HUDEP-2 (cell line): ENCODE results near the gene ZNF593.

Experiments used
- DNase-seq, 76 experiments: peaks; one replicate each; lab custom pipeline; 2025; ENCODE audit not compliant: unreplicated experiment in 76 of 76; lab: John Stamatoyannopoulos, UW

Gene ZNF593

DNA sequence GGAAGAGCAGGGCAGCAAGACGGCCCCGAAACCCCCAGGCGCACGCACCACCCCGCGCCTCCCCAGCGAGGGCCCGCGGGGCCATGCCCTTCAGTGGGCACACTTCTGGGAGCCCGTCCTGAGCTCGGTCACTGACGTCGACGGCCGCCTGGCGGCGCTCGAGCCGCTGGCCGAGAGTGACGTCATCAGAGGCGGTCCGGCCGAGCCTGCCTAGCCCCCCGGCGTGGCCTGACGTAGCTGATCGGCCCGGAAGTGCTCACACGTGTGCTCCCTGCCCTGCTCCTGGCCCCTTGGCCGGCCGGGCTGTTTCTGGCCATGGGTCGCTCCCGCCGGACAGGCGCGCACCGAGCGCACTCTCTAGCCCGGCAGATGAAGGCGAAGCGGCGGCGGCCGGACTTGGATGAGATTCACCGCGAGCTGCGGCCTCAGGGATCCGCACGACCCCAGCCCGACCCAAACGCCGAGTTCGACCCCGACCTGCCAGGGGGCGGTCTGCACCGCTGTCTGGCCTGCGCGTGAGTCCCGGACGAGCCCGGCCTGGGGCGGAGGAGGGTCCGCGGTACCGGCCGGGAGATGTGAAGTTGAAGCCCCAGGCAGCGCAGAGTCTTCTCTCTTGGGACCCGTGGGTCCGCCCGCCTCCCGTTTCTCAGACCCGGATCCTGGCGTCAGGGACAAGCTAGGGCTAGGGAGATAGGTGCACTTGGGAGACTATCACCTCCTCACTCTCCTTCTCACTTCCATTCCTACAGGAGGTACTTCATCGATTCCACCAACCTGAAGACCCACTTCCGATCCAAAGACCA, at the start of gene ZNF593:
TSS of gene ZNF593 (plus strand) at position 240 of the 803 bp plus-strand sequence. CDS start at position 316, 76 bp downstream.
- peak in 74 of 76 experiments; percentile 7 to 93 (median 84) for DNase-seq

DNA sequence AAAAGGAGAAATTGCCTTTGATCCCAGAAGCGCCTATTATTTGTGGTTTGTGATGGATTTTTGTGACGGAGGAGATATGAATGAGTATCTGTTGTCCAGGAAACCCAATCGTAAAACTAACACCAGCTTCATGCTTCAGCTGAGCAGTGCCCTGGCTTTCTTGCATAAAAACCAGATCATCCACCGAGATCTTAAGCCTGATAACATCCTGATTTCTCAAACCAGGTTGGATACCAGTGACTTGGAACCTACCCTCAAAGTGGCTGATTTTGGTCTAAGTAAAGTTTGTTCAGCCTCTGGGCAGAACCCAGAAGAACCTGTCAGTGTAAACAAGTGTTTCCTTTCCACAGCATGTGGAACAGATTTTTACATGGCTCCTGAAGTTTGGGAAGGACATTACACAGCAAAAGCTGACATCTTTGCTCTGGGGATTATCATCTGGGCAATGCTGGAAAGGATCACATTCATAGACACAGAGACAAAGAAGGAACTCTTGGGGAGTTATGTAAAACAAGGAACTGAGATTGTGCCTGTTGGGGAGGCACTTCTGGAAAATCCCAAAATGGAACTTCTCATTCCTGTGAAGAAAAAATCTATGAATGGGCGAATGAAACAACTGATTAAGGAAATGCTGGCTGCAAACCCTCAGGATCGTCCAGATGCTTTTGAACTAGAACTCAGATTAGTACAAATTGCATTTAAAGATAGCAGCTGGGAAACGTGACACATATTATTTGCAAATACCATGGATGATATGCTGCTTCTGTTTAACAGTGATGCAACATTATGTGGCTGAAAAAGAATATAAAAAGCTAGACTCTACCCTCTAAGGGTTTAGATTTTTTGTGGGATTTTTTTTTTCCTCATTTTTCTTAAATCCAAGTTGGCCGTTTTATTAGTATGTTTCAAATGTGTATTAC, 47.6 kb upstream of the ZNF593 start:
- DNase-seq, result peak in 10 of 76 experiments; percentile 11 to 41 (median 28)

DNA sequence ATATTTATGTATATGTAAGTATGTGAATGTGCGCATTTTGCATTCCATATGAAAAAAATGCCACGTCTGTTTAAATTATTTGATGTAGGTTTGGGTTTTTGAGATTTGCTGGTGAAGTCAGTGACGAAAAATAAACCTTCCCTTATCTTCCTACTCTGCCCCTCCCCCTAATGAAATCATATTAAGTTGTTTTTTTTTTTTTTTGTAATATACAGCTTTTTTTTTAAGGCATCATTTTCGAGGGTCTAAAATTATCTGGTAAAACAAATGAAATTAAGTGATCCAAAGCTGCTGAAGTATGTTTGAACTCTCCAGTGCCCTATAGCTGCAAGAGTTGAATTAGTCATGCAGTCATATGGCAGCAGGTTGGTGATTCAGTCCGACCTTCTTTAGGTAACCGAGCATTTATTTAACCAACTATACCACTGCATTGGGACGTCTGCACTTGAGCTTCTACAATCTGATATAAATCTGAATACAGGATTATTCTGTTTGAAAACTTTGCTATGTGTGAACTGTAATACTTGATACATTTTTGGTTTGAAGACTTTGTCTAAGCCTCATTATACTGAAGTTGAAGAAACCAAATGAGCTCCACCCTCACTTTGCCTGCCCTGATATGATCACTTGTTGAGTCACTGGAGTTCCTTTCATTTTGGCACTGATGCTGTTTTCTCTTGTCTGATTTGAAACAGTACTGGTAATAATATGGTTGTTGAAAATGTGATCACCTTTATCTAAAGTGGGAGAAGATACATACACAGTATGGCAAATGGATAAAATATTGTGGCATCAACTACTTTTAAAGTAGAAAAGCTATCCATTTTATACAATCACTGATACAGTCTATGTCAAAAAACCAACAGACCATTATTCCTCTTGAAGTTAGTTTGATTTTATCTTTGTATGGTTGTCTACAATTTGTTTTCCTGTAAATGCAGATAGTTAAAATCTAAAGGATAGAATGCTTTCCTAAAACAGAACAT, 46.4 kb upstream of the ZNF593 start:
- peak in 49 of 76 experiments; percentile 8 to 89 (median 67) for DNase-seq

DNA sequence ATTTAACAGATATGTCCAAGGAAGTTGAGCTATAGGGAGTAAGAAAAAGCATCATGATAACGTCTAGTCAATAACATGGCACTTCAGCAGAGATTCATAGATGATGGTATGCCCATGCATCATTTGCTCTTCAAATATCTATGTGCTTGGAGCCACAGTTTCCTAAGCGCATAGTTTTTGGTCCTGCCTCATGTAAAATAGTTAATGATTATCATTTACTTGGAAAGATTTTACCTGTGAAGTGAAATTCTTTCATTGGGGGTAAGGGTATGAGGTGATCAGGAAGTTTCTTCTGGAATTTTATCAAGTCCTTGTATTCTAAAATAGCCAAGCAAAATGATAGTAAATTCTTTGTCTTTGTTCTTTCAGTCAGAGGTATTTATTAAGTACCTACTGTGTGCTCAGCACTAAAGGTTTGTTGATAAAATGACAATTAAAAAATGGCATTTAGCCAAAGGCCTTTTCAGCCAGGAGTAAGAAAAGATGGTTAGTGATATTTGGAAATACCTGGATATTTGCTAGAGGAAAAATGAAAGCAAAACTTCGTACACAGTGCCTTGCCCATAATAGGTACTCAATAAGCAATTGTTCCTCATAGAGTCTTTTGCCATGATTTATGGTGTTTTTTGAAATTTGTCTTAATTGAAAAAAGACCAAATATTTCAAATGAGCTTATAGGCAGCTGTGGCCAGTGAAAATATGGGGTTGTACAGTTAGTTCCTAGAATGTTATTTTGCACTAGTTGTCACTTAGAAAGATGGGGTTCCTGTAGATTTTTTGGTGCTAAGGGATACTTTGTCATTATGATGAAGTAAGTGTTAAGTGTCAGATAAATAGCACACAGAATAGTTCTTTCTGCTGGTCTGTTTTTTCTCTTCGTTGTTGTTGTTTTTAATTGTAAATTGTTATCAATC, 45.0 kb upstream of the ZNF593 start:
- DNase-seq, result peak in 1 of 76 experiments; percentile 6

DNA sequence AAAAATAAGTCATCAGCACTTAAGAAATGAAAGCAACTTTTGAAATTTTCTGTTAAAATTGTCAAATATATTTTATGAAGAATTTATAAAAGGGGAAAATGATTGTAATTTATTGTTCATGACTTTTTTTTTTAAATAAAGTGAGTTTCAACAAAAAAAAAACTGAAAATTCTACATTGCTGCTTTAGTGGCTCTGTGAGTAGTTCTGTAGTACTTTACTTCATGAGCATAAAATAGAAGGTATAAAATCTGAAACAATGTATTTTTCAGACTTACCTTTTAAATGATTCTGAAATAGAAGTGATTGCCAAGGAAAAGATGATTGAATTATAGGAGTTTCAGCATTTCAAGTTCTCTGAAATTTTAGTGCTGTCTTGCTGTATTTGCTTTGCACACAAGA, 44.3 kb upstream of the ZNF593 start:
- peak in 1 of 76 experiments; percentile 21 for DNase-seq

DNA sequence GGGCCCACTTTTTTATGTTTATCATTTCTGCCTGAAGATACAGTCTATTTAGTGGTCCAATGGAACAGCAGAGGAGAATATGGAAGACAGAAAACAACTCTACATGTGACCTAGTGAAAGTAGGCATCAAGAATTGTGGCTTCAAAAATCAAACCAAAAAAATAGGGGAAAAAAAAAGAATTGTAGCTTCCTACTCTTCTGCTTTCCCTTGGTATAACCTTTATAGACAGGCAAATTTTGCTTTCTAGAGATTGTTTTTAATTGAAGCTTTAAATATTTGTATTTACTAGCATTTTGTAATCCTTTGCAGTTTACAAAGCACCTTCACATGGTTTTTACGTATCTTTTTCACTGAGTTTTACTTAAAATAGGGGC, 43.8 kb upstream of the ZNF593 start:
- DNase-seq, result peak in 1 of 76 experiments; percentile 40

DNA sequence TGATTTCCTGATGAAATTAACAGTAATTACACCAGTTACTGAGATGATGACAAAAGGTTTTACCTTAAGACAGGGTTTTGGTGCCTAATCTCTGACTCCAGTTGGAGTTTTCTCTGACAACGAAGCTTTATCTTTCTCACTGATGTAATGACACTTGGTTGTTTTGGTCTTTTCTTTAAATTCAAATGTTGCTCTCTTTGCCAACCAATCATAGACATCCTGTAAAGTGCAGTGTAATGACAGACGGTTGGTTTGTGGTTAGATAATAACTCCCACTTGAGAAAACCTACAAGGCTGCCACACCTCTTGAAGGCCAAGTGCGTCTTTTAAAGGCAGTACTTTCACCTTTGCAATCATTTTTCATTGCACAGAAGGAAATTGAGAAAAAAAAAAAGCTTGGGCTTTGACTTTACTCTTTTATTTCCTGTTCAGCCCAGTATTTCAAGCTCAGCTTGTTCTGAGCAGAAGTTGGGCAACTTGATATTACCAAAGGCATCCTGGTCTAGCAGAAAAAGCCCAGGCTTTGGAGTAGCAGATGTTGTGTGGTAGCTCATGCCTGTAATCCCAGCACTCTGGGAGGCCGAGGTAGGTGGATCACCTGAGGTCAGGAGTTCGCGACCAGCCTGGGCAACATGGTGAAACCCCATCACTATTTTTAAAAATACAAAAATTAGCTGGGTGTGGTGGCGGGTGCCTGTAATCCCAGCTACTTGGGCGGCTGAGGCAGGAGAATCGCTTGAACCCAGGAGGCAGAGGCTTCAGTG, 43.2 kb upstream of the ZNF593 start:
- DNase-seq, result peak in 70 of 76 experiments; percentile 8 to 99 (median 76)

DNA sequence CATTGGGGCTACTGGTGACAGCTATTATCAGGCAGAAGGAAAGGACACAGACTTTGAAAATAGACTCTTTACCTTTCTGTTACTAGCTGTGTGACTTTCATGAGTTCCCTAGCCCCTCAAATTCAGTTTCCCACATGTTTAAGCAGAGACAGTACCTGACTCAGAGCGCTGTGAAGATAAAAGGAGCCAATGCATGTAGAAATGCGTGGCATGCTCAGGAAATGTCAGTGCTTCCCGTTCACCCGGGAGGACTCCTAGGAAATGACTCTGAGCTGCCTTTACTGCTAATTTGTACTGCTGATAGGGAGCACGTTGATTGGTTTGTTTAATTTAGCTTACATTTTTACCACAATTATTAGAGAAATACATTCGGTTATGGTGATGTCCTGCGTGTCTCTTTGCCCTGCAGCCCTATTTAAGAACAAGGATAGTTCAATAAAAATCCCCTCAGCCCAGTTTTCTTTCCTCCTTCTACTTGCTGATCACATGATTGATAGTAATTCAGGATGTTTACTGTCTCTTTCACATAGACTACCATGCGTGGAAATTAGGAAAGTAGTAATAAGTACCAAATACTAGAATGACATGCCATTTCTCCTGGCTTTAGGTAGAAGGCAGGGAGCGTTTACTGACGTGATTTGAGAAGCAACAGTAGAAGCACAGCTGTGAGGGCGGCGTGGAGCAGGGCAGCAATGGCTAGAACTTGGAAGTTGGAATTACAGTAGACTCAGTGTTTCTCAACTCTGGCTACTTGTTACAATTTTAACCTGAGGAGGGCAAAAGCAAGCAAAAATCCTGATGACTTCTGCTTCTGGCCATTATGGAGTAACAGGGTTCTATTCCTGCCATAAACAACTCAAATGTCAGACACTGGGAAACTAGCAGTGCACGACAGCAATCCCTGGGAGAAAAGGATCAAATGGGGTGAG, 42.2 kb upstream of the ZNF593 start:
- peak in 22 of 76 experiments; percentile 12 to 55 (median 34) for DNase-seq

DNA sequence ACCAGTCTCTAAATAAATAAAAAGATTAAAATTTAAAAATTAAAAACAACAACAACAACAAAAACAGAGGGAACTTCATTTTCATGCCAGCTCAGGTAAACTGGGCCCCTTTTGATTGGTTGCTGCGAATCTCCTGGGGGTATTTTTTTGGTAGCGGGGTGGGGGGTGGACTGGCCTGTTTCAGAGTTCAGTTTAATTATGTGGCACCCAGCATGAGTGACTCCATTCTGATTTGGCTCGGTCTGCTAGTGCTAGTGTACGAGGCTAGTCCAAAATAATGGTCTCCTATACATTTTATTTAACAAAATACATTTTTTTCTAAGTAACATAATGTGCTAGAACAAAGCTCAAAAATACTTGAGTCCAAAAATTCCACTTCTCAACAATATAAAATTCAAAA, 39.9 kb upstream of the ZNF593 start:
- DNase-seq, result no peak

DNA sequence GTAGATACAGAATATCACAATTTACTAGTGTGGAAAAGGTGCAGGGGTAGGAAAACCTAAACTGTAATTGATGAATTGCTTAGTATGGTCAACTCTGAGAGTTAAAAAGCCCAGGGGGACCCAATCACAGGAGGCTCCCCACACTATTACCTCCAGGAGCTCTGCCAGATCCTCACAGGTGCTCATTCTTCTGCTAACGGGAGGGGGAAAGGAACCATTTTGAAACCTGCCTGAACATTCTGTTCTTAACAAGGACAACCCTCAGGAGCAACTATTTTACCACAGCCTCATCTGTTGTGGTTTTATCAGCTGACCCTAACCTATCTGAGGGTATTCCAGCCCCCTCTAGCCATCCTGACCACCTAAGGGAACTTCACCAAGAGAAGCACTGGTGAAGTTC, 39.0 kb upstream of the ZNF593 start:
- DNase-seq, result no peak

DNA sequence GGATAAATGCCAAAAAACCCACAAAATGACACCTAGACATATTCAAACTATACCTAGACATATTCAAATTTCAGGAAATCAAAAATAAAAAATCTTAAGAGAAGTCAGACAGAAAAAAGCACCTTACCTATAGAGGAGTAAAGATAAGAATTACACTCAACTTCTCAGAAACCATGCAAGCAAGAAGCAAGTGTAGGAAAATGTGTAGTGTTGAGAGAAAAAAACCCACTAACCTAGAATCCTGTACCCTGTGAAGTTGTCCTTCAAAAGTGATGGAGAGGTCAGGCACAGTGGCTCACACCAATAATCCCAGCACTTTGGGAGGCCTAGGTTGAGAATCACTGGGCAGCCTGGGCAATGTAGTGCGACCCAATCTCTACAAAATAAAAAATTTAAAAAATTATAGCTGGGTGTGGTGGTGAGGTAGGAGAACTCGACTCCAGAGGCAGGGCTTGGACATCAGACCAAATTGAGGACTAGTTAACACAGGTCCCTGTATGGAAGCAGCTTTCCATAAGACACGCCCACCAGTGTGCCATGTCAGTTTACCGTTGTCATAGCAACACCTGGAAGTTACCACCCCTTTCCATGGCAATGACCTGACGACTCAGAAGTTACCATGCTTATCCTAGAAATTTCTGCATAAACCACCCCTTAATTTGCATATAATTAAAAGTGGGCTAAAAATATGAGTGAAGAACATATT, 37.4 kb upstream of the ZNF593 start:
- DNase-seq, result peak in 5 of 76 experiments; percentile 9 to 35 (median 18)

DNA sequence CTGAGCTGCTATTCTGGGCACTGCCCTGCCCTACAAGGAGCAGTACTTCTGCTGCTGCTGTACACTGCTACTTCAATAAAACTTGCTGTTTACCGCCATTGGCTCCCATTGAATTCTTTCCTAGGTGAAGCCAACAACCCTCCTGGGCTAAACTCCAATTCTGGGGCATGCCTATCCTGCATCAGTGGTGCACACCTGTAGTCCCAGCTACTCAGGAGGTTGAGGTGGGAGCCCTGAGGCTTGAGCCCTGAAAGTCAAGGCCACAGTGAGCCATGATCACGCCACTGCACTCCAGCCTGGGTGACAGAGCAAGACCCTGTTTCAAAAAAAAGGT, 36.9 kb upstream of the ZNF593 start:
- no peak for DNase-seq

DNA sequence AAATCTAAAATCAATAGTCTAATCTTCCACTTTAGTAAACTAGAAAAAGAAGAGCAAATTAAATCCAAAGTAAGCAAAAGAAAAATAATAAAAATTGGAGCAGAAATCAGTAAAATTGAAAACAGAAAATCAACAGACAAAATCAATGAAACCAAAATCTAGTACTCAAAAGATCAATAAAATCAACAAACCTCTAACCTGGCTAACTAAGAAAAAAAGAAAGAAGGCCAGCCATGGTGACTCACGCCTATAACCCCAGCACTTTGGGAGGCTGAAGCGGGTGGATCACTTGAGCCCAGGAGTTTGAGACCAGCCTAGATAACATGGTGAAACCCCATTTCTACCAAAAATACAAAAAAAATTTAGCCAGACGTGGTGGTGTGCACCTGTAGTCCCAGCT, 35.2 kb upstream of the ZNF593 start:
- no peak for DNase-seq

DNA sequence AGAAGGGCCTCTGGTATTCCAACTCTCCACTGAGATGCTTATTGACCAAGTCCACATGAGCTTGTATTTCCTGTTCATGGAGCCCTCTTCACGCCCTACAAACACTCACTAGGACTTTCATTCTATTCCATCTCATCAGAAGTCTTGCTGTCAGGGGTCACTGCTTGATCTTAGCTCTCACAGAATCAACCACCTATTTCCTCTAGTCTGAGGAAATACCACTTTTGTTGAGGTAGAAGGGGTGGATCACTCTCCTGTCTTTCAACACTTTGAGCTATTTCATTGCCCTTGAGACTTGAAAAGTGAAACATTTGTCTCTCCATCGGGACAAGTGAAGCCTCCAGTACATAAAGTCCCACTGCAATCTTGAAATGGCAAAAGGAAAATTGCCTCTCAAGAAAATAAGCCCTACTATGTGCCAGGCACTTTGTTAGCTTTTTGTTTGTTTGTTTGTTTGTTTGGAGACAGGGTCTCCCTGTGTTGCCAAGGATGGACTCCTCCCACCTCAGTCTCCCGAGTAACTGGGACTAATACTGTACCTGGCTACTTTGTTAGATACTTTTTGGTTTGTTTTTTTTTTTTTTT, 30.6 kb upstream of the ZNF593 start:
- DNase-seq, result no peak

DNA sequence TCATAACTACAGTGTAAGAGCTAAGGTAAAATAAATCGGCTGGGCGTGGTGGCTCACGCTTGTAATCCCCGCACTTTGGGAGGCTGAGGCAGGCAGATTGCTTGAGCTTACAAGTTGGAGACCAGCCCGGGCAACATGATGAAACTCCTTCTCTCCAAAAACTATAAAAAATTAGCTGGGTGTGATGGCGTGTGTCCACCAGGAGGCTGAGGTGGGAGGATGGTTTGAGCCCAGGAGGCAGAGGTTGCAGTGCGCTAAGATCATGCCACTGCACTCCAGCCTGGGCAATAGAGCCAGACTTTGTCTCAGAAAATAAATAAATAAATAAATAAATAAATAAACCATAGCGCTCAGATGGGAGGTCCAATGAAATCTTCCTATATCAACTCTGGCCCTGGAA, 27.5 kb upstream of the ZNF593 start:
- DNase-seq, result peak in 2 of 76 experiments; percentile 8 to 27
